Hypothalamus (tissue), 51 donors: ENCODE measurements around the gene STRN3.
"Not testable (repeated sequence)": the region's sequence is repeated elsewhere in the genome, so short reads cannot be mapped to it uniquely, and the experiment has no call there.

ENCODE experiments used
- DNase-seq, 51 donors: peaks; one replicate each; lab custom pipeline; 2025; lab: John Stamatoyannopoulos, UW

Gene STRN3

DNA sequence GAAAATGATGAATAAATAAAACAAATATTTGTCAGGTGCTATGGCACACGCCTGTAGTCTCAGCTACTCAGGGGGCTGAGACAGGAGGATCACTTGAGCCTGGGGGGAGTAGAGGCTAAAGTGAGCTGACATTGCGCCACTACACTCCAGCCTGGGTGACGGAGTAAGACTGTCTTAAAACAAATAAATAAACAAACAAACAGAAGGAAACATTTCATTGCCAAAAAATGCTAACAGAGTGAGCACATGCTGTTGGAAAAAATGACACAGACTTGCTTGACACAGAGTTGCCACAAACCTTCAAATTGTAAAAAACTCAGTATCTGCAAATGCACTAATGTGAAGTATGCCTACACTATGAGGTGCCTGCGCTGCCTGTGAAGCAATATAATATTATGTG, 51.6 kb downstream of the STRN3 start:
- no peak for DNase-seq

DNA sequence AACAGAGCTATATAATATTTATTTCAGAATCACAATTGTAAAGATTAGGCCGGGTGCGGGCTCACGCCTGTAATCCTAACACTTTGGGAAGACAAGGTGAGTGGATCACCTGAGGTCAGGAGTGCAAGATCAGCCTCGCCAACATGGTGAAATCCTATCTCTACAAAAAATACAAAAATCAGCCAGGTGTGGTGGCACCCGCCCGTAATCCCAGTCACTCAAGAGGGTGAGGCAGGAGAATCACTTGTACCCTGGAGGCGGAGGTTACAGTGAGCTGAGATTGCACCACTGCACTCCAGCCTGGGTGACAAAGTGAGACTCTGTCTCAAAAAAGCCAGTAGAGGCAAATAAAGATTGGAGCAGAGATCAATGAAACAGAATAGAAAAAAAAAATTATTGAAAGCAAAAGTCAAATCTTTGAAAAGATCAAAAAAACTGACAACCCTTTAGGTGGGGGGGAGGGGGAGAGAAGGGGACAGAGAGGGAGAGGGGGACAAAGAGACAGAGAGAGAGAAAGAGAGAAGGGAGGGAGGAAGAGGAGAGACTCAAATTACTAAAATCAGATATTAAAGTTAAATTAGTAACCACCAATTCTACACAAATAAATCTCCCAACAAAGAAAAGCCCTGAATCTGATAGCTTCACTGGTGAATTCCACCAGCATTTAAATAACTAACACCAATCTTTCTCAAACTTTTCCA, 53.1 kb downstream of the STRN3 start:
- no peak for DNase-seq

DNA sequence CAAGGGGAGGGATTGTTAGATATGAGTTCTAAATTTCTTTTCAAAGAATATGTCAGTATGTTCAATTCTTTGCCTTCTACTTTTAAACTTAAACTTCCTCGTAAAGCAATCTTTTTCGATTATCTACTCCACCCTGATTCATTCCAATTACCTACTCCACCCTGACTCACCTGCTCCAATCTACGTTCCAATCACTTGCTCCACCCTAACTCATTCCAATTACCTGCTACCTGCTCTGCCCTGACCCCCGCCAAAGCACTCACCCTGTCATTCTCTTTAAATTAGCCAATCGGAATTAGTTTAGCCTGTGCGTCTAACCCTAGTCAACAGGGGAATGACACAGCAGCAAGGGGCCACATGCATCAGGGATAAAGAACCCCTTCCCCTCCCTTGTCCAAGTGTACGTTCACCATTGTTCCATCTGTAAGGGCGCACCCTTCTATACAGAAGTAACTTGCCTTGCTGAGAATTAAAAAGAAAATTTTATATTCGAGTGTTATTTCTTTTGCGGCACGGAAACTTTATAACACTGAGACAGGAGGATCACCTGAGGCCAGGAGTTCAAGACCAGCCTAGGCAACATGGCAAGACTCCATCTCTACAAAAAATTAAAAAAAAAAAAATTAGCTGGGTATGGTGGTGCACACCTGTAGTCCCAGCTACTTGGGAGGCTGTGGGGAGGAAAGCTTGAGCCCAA, 54.0 kb downstream of the STRN3 start:
- not testable (repeated sequence) for DNase-seq

DNA sequence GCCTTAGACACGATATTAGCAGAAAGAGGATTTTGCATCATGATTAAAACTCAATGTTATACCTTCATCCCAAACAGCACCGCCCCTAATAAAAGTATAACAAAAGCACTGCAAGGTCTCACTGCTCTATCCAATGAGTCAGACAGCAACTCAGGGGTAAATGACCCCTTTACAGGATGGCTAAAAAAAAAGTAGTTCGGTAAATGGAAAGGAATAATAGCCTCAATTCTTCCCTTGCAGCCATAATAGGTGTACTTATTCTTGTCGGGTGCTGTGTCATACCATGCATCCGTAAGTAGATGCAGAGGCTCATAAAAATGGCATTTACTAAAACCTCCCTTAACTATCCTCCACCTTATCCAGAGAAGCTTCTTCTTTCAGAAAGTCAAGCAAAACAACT, 54.6 kb downstream of the STRN3 start:
- no peak for DNase-seq

DNA sequence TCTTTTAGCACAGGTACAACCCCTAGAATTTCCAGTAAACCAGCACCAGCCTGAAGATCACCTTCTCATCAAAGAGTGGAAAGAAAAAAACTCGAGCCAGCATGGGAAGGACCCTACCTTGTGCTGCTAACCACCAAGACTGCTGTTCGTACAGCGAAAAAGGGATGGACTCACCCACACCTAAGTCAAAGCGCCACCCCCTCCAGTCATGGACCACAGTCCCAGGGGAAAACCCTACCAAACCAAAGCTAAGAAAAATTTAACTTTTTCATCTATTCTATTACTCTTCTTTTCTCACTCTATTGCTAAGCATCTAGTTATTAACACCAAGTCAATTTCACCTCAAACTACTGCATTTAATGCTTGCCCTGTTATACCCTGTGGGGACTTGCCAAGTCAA, 56.4 kb downstream of the STRN3 start:
- DNase-seq: not testable (repeated sequence)

DNA sequence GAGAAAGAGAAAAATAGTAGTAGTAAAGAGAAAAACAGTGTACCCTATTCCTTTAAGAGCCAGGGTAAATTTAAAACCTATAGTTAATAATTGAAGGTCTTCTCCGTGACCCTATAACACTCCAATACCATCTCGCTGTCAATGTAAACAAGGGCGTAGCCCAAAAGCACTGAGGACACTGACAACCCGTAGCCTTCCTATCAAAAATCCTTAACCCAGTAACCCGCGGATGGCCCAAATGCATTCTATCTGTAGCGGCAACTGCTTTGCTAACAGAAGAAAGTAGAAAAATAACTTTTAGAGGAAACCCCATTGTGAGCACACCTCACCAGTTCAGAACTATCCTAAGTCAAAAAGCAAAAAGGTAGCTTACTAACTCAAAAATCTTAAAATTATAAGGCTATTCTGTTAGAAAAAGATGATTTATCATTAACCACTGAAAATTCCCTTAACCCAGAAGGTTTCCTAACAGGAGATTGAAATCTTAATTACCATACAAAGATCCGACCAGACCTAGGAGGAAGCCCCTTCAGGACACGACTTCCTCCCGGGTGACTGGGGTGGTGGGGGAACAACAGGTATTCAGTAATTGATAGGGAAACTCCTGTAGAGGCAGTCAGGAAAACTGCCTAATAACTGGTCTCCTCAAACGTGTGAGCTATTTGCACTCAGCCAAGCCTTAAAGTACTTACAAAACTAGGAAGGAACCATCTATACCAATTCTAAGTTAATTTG, 58.6 kb downstream of the STRN3 start:
- DNase-seq: not testable (repeated sequence)

DNA sequence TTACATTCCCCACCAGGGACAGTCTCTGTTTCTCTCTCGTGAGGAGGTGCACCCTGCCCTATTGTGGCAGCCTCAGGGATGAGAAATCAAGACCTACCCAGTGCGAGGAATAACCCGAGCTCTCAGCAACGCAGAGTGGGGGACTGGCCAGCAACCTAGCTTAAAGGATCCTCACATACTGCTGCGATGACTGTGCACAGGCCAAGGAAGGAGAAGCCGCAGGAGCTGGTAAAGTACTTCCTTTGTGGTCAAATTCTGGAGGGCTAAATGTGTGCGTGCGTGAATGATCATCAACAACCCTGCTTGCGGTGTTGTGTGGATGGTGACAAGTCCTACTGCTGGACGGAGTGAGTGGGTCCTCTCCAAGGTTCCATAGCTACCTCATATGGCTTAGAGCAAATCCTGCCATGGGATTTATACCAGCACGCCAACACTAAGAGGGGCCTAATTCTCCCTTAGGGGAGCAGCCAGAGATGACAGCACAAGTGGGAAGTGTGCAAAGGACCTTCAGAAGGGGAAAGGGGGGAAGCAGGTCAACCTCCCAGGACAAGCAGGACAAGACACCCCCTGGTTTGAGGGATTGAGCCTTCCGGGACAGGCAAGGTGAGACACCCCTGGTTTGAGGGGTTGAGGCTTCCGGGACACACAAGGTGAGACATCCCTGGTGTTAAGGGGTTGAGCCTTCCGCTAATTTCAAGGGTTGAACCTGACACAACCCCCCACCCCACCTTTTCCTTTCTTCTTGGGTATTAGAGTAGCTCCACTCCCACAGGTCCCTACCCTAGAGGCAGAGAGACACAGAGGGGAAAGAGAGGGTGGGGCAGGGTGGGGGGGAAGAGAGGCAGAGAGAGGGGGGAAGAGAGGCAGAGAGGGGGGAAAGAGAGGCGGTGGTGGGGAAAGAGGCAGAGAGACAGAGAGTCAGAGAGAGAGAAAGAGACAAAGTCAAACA, 59.5 kb downstream of the STRN3 start:
- DNase-seq: no peak

DNA sequence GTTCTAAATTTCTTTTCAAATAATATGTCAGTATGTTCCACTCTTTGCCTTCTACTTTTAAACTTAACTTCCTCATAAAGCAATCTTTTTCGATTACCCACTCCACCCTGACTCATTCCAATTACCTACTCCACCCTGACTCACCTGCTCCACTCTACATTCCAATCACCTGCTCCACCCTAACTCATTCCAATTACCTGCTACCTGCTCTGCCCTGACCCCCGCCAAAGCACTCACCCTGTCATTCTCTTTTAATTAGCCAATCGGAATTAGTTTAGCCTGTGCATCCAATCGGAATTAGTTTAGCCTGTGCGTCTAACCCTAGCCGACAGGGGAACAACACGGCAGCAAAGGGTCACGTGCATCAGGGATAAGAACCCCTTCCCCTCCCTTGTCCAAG, 60.3 kb downstream of the STRN3 start:
- not testable (repeated sequence) for DNase-seq

DNA sequence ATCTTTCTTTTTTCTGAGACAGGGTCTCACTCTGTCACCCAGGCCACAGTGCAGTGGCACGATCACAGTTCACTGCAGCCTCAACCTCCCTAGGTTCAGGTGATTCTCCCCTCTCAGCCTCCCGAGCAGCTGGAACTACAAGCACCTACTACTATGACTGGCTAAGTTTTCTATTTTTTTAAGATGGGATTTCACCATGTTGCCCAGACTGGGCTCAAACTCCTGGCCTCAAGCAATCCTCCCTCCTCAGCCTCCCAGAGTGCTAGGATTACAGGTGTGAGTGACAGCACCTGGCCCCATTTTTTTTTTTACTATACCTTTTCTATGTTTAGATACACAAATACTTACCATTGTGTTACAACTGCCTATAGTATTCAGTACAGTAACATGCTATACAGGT, 63.6 kb downstream of the STRN3 start:
- not testable (repeated sequence) for DNase-seq

DNA sequence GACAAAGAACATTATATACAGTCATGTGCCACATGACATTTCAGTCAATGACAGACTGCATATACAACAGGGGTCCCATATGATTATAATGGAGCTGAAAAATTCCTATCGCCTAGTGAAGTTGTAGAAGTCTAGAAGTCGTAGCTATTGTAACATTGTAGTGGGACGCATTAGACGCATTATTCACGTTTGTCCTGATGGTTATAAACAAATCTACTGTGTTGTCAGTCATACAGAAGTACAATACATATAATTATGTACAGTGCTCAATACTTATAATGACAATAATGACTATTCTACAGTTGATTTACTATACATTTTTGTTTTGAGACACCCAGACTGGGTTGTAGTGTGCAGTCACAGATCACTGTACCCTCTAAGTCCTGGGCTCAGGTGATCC, 64.8 kb downstream of the STRN3 start:
- no peak for DNase-seq

DNA sequence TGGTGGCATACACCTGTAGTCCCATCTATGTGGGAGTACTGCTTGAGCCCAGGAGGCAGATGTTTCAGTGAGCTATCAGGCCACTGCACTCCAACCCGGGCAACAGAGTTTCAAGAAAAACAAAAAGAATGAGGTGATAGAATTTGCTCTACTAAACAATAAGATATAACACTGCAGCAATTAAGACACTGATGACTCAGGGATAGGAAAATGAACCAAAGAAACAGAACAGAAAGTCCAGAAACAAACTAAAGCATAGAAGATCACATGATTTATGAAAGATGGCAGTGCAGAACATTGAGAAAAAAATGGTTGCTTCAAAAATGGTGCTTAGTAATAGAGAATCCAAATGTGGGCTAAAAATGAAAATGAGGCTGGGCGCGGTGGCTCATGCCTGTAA, 66.0 kb downstream of the STRN3 start:
- no peak for DNase-seq

DNA sequence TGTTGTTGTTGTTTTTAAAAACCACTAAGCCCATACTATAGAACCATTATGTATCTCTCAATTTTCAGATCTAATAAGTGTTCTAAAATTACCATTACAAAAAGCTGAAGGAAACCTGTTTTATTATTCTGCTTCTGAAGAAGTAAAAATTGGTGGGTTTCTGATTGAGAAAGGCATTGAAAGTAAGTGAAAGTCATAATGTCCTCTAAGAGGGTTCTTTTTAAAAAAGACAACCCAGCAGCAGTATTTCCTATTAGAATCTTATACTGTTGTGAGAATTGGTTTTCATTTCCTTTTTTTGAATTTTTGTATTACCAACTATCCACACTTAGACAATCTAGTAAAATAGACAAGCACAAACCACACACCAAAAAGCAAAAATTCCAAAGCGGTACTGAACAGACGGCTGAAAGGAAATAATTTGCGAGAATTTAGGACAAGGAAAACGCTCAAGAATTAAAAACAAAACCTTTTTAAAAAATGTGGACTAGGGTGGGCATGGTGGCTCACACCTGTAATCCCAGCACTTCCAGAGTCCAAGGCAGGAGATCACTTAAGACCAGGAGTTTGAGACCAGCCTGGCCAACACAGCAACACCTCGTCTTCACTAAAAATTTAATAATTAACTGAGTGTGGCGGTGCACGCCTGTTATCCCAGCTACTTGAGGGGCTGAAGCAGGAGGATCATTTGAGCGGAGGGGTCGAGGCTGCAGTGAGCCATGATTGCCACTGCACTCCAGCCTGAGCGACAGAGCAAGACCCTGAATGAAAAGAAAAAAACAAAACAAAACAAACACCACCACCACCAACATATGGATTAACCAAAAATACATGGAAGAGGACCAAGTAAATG, 67.4 kb downstream of the STRN3 start:
- DNase-seq: no peak

DNA sequence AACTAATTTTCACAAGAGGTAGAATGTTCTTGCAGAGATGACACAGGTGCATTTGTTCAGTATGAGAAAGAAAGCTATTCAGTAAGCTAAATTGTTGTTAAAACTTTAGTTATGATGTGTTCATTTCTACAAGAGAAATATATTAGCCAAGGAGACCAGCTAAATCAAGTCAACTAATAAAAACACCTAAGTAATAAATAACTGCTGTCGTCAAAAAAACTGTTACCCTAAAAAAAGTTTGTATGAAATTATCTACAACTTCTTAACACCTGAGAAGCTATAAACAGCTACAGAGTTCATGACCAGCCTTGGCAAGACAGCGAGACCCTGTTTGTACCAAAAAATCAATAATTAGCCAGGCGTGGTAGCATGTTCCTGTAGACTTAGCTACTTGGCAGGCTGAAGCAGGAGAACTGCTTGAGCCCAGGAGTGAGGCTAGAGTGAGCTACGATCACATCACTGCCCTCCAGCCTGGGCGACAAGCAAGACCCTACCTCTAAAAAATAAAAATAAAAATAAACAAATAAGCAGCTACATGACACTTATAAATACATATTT, 68.3 kb downstream of the STRN3 start:
- no peak for DNase-seq

DNA sequence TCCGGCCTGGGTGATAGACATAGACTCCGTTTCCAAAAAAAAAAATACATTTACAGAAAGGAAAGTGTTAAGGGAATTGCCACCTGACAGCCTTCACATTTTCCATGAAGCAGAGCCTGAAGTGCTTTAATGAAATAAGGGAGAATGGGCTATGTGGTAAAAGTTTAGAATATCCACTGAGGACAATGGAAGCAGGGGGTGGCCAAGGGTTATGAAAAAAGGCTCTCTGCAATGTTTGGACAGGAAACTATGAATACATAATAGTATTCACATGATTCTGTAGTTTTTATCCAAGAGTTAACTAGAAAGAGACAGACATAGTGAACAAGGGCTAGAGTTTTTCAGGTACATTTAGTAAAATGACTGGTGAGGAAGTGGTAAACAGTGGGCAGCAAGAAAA, 76.5 kb downstream of the STRN3 start:
- no peak for DNase-seq

DNA sequence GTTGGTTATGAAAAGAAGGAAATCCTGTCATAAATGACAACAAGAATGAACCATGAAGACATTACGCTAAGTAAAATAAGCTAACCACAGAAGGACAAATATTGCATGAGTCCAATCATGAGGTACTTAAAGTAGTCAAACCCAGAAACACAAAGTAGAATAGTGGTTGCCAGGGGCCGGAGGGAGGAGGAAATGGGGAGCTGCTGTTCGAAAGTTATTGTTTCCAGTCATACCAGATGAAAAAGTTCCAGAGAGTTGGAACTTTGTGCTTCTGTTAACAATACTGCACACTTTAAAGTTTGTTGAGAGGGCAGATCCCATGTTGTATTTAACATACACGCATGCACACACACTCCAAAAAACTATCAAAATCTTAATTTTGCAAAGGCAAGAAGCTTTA, 82.5 kb downstream of the STRN3 start:
- DNase-seq: no peak

DNA sequence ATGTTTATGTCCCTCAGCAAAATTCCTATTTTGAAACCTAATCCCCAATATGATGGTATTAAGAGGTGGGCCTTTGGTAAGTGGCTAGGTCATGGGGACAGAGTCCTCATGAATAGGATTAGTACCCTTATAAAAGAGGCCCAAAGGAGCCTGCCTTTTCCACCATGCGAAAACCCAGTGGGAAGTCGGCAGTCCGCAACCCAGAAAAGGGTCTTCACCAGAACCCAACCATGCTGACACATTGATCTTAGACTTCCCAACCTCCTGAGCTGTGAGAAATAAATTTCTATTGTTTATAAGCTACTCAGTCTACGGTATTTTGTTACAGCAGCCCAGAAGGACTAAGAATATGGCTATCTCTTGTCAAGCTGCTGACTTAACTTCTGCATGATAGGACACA, 85.3 kb downstream of the STRN3 start:
- DNase-seq: no peak

DNA sequence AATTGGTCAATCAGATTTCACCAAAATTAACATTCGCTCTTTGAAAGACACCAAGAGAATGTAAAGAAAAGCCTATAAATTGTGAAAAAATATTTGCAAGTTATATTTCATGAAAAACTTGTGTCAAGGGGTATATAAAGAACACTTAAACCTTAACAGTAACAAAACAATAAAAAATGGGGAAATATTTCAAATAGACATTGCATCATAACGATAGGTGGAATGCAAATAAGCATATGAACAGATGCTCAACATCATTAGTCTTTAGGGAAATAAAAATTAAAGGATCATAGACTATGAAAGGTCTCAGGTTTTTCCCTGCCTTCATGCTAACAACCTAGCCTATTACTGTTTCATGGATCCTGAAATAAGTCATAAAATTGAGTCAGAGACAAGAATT, 87.6 kb downstream of the STRN3 start:
- DNase-seq: no peak

DNA sequence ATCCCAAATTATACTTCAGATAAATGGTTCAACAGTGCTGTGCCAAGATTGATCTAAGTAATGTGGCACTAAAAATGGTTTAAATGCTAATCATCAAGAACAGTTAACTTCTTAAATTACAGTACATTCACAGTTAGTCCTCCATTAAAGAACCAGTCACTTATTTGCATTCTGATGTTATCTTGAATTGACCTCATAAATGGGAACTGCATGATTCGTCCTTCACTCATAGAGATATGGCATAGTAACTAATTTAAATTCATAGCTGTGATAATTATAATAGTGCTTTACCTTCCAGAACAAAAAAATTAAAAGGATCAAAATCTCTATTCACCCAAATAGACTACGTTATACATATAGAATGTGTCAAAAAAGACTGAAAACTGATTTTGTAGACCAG, 90.7 kb downstream of the STRN3 start:
- DNase-seq: no peak

DNA sequence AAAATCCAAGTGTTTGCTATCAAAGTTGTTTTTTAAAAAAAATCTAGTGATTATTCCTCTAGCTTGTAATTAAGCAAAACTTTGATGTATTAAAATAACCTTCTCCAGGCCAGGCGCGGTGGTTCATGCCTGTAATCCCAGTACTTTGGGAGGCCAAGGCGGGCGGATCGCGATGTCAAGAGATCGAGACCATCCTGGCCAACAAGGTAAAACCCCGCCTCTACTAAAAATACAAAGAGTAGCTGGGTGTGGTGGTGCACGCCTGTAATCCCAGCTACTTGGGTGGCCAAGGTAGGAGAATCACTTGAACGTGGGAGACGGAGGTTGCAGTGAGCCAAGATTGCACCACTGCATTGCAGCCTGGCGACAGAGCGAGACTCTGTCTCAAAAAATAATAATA, 92.2 kb downstream of the STRN3 start:
- not testable (repeated sequence) for DNase-seq
